ENCODE measurements around the gene ENTPD2. TPM values are rescaled to one million over a fixed set of nuclear protein-coding genes. Genes with fewer than 3 reads are reported as not detected.

The ENTPD2 gene
- total and polyA plus RNA-seq, 2 of the 4 experiments (the other 2 are of a cell fraction): not detected

- Histone ChIP-seq H3K27ac (ENCODE audit: insufficient read depth, low read length) (no peak overlapping the region), H3K36me3 (ENCODE audit: control insufficient read depth, insufficient read depth, low read length) (peaks cover 49% of the 10 kb centered on the region), H4K5ac (ENCODE audit: low read depth, low read length) (no peak overlapping the region), H3K79me1 (ENCODE audit: low read depth in 1 of 2, low read length in 2 of 2) (no peaks in the 10 kb centered on the region), H2AK5ac (ENCODE audit: low read depth, low read length) (no peak overlapping the region), H2BK120ac (ENCODE audit: low read depth, low read length) (no peak overlapping the region), H4K91ac (ENCODE audit: insufficient read depth, low read depth, low read length) (no peak overlapping the region), H3K4me2 (ENCODE audit: low read depth, low read length) (no peak overlapping the region), H2AFZ (replicated peaks; ENCODE audit: low read length, poor library complexity) (no peak overlapping the region), H2BK15ac (ENCODE audit: low read depth, low read length) (no peak overlapping the region), H3K4me3 (ENCODE audit: insufficient read depth, low read depth, low read length) (no peak overlapping the region), H4K20me1 (ENCODE audit: insufficient read depth, low read length) (no peaks in the 10 kb centered on the region), H4K8ac (ENCODE audit: low read depth in 2 of 2, low read length in 2 of 2) (no peak overlapping the region), H3K9ac (ENCODE audit: low read depth, low read length) (no peak overlapping the region), H3K9me3 (ENCODE audit: control insufficient read depth, insufficient read depth, low read length) (no peaks in the 10 kb centered on the region), H3K18ac (ENCODE audit: low read depth, low read length) (no peak overlapping the region), H3K9me1 (ENCODE audit: insufficient read depth, low read length) (no peaks in the 10 kb centered on the region), H3K14ac (replicated peaks; ENCODE audit: low read depth, low read length) (no peak overlapping the region), H2BK5ac (ENCODE audit: low read depth, low read length, poor library complexity, severe bottlenecking) (no peak overlapping the region), H3K23ac (ENCODE audit: low read depth, low read length) (no peak overlapping the region), H2BK20ac (ENCODE audit: low read depth, low read length) (no peak overlapping the region), H3K27me3 (ENCODE audit: control insufficient read depth, insufficient read depth, low read length) (no peaks in the 10 kb centered on the region), H3K4ac (ENCODE audit: low read depth, low read length) (no peak overlapping the region), H3K4me1 (ENCODE audit: control insufficient read depth, insufficient read depth, low read length) (no peaks in the 10 kb centered on the region), H3K56ac (ENCODE audit: extremely low read depth, insufficient read depth, low read length) (no peak overlapping the region), H2AK9ac (replicated peaks; ENCODE audit: low read depth, low read length, poor library complexity) (peak overlapping the region; percentile 28)
- TSS peak; percentile 31 for BruUV-seq (replicated peaks)
- TF ChIP-seq BHLHE40 (IDR thresholded peaks at IDR 0.05; ENCODE audit: low read depth, low read length) (no peak), CEBPB (IDR thresholded peaks at IDR 0.05; ENCODE audit: low read depth, low read length) (no peak)
- ChIA-PET POLR2A (ENCODE audit: unreplicated experiment) (no interaction called here), CTCF (no interaction called here)
- intact Hi-C loops (cut with micrococcal nuclease): no loop called here
- WGBS, 2 experiments (ENCODE audit: extremely low coverage in 2 of 2, insufficient read length in 1 of 2): 90% methylated on average over 18 of the region's 67 CpGs; no CpG with 5 or more reads in 1 of the 2 experiments
- dilution Hi-C loops (cut with HindIII; ENCODE audit: low sequenced_read_pairs, unreplicated experiment): no loop called here
- DNase-seq (no peak), ATAC-seq (ENCODE audit: low read depth) (no peak)
- in situ Hi-C loops (cut with MboI; ENCODE audit: low sequenced_read_pairs): no loop called here
Observed at GRCh38 chr9:137012694-137013570, 40.9 kb downstream of the ENTPD2 start.

Measured in IMR-90 (cell line).